Neural cell (in vitro differentiated cells): ENCODE results near the gene ENTREP3. TPM values are rescaled to one million over a fixed set of nuclear protein-coding genes. Genes with fewer than 3 reads are reported as not detected.

ENCODE experiments used
- H2AFZ ChIP-seq: fragments of 200-600, 300-800 bp; sonication (generic), shearing (Covaris generic); 2 replicates; pipeline ENCODE4 v1.6.0; 2014; ENCODE audit warnings: low read depth, mild to moderate bottlenecking, antibody characterized with exemption, low read length, moderate library complexity
- H3F3A ChIP-seq: fragments of 200-600 bp; shearing (Covaris generic); 2 replicates; pipeline ENCODE4 v1.6.1; 2016; ENCODE audit warnings: mild to moderate bottlenecking, moderate library complexity, mixed read lengths, antibody characterized with exemption, low read length; ENCODE audit not compliant: insufficient read depth, poor library complexity, severe bottlenecking
- H3K27ac ChIP-seq: fragments of 200-600, 300-800 bp; sonication (generic), shearing (Covaris generic); 2 replicates; pipeline ENCODE4 v1.5.1; 2014; ENCODE audit warnings: mild to moderate bottlenecking, low read length, moderate library complexity
- H3K27me3 ChIP-seq: fragments of 300-800, 200-600 bp; sonication (generic), shearing (Covaris generic); 2 replicates; pipeline ENCODE4 v1.6.0; 2014; ENCODE audit warnings: mild to moderate bottlenecking, low read depth, low read length, moderate library complexity; ENCODE audit not compliant: insufficient read depth
- H3K36me3 ChIP-seq: fragments of 300-800, 200-600 bp; sonication (generic), shearing (Covaris generic); 2 replicates; pipeline ENCODE4 v1.5.1; 2014; ENCODE audit warnings: mild to moderate bottlenecking, antibody characterized with exemption, low read length, moderate library complexity; ENCODE audit not compliant: insufficient read depth
- H3K4me2 ChIP-seq: fragments of 300-800, 200-600 bp; sonication (generic), shearing (Covaris generic); 2 replicates; pipeline ENCODE4 v1.6.0; 2014; ENCODE audit warnings: mild to moderate bottlenecking, low read length
- H3K4me3 ChIP-seq: fragments of 300-800, 200-600 bp; sonication (generic), shearing (Covaris generic); 2 replicates; pipeline ENCODE4 v1.5.1; 2014; ENCODE audit warnings: mild to moderate bottlenecking, low read length, moderate library complexity
- H3K79me2 ChIP-seq: fragments of 200-600 bp; shearing (Covaris generic); replicated peaks from 2 replicates; pipeline ENCODE4 v1.6.0; 2014; ENCODE audit warnings: mild to moderate bottlenecking, low read length, moderate library complexity; ENCODE audit not compliant: insufficient read depth
- H3K9ac ChIP-seq: fragments of 300-800, 200-600 bp; sonication (generic), shearing (Covaris generic); 2 replicates; pipeline ENCODE4 v1.6.1; 2016; ENCODE audit warnings: mild to moderate bottlenecking, low read length, mixed read lengths
- H3K9me2 ChIP-seq: fragments of 200-600 bp; shearing (Covaris generic); 2 replicates; pipeline ENCODE4 v1.6.1; 2016; ENCODE audit warnings: mild to moderate bottlenecking, low read length, mixed read lengths; ENCODE audit not compliant: insufficient read depth
- H3K9me3 ChIP-seq: fragments of 200-600, 300-800 bp; sonication (generic), shearing (Covaris generic); 2 replicates; pipeline ENCODE4 v1.6.1; 2016; ENCODE audit warnings: mild to moderate bottlenecking, mixed run types, low read length, moderate library complexity, mixed read lengths
- H4K20me1 ChIP-seq: fragments of 200-600 bp; shearing (Covaris generic); 2 replicates; pipeline ENCODE4 v1.6.1; 2016; ENCODE audit warnings: mild to moderate bottlenecking, mixed run types; ENCODE audit not compliant: insufficient read depth
- CTCF ChIP-seq: fragments of 450-650 bp; IDR thresholded peaks from 2 replicates; pipeline ENCODE4 v1.5.1; 2014; ENCODE audit warnings: antibody characterized with exemption, mild to moderate bottlenecking, moderate library complexity; ENCODE audit not compliant: poor library complexity, severe bottlenecking
- EP300 ChIP-seq: fragments of 450-650 bp; conservative IDR thresholded peaks from 2 replicates; pipeline ENCODE4 v1.6.1; 2014; ENCODE audit warnings: antibody characterized with exemption, mild to moderate bottlenecking, moderate library complexity; ENCODE audit not compliant: poor library complexity, severe bottlenecking
- EZH2 ChIP-seq: fragments of 200-600, 300-800 bp; shearing (Covaris generic), sonication (generic); IDR thresholded peaks from 2 replicates; pipeline ENCODE4 v1.6.1; 2014; ENCODE audit warnings: antibody characterized with exemption, low read length, borderline replicate concordance, mild to moderate bottlenecking; ENCODE audit not compliant: insufficient read depth, poor library complexity, severe bottlenecking
- MXI1 ChIP-seq: fragments of 450-650 bp; conservative IDR thresholded peaks from 2 replicates; pipeline ENCODE4 v1.6.1; 2014; ENCODE audit warnings: antibody characterized with exemption, mild to moderate bottlenecking; ENCODE audit not compliant: poor library complexity, severe bottlenecking
- POLR2AphosphoS5 ChIP-seq: IDR thresholded peaks from 2 replicates; pipeline ENCODE4 v1.6.1; 2012
- RAD21 ChIP-seq: fragments of 450-650 bp; conservative IDR thresholded peaks from 2 replicates; pipeline ENCODE4 v1.6.1; 2014; ENCODE audit warnings: antibody characterized with exemption, mild to moderate bottlenecking, moderate library complexity
- SMC3 ChIP-seq: fragments of 450-650 bp; conservative IDR thresholded peaks from 2 replicates; pipeline ENCODE4 v1.6.1; 2014; ENCODE audit warnings: antibody characterized with exemption, mild to moderate bottlenecking, moderate library complexity; ENCODE audit not compliant: poor library complexity
- TAF1 ChIP-seq: IDR thresholded peaks from 2 replicates; pipeline ENCODE4 v1.6.1; 2012; ENCODE audit warnings: low read depth
- polyA plus RNA-seq: library from polyadenylated mRNA; depleted of rRNA; stranded (reverse); fragments of >200 nt; gene quantifications from 2 replicates; pipeline ENCODE4 v1.2.3, GENCODE V29; 2014

ENTREP3 gene
- polyA plus RNA-seq, 1 donor from 2014 or later: 11.1 TPM

GRCh38 chr1:155295183-155295941, 40.1 kb upstream of the ENTREP3 start:
- Histone ChIP-seq H4K20me1 (no peaks in the 10 kb centered on the region), H3K36me3 (no peaks in the 10 kb centered on the region), H3K4me2 (no peak overlapping the region), H2AFZ (no peak overlapping the region), H3K9me2 (no peaks in the 10 kb centered on the region), H3K79me2 (no peaks in the 10 kb centered on the region), H3K27me3 (peaks cover 27% of the 10 kb centered on the region), H3K9ac (no peak overlapping the region), H3K27ac (no peak overlapping the region), H3F3A (no peaks in the 10 kb centered on the region), H3K9me3 (no peaks in the 10 kb centered on the region), H3K4me3 (no peak overlapping the region)
- no peak for TF ChIP-seq EZH2
- no peak for TF ChIP-seq EP300
- TF ChIP-seq MXI1: no peak
- no peak for TF ChIP-seq TAF1
- TF ChIP-seq RAD21: no peak
- TF ChIP-seq POLR2AphosphoS5: no peak
- TF ChIP-seq CTCF: no peak

DNA sequence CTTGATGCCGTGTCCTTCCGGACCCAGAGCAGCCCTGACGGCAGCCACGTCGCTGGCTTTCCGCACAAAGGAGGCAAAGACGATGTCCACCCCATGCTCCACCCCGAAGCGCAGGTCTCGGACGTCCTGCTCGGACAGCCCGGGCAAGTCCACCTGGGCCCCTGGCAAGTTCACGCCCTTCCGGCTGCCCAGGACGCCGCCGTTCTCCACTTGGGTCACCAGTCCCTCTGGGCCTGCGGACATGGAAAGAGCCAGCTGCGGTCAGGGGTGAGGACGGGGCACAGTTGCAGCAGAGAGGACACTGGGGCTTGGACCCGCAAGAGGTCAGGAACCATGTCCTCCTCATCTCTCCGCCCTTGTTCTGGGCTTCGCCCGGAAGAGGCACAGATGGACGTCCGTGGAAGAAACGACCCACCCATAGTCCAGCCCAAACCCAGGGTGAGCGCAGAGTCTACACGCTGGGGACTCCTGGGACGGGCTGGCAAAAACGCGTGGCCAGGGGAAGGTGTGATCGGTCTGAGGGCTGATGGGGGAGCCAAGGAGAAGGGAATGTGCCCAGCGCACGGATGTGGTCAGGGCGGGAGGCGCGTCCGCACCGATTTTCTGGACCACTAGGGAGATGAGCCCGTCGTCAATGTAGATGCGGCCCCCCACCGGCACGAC, 39.4 kb upstream of the ENTREP3 start:
- H3K4me3 ChIP-seq: no peak overlapping the region
- no peaks in the 10 kb centered on the region for H3F3A ChIP-seq
- no peaks in the 10 kb centered on the region for H3K36me3 ChIP-seq
- no peaks in the 10 kb centered on the region for H3K79me2 ChIP-seq
- TF ChIP-seq SMC3: no peak
- no peak for TF ChIP-seq CTCF
- TF ChIP-seq RAD21: no peak
- no peak for TF ChIP-seq EP300
- no peak for TF ChIP-seq EZH2
- no peak overlapping the region for H3K4me2 ChIP-seq
- no peaks in the 10 kb centered on the region for H3K9me3 ChIP-seq
- H4K20me1 ChIP-seq: no peaks in the 10 kb centered on the region
- peaks cover 27% of the 10 kb centered on the region for H3K27me3 ChIP-seq
- no peaks in the 10 kb centered on the region for H3K9me2 ChIP-seq
- no peak overlapping the region for H3K27ac ChIP-seq
- no peak overlapping the region for H3K9ac ChIP-seq
- H2AFZ ChIP-seq: no peak overlapping the region
